ENCODE measurements around the gene ZNF821. TPM values are rescaled to one million over a fixed set of nuclear protein-coding genes. Genes with fewer than 3 reads are reported as not detected.

ZNF821 gene
- total RNA-seq, 1 donor from 2014 or later: 40.9 TPM

DNA sequence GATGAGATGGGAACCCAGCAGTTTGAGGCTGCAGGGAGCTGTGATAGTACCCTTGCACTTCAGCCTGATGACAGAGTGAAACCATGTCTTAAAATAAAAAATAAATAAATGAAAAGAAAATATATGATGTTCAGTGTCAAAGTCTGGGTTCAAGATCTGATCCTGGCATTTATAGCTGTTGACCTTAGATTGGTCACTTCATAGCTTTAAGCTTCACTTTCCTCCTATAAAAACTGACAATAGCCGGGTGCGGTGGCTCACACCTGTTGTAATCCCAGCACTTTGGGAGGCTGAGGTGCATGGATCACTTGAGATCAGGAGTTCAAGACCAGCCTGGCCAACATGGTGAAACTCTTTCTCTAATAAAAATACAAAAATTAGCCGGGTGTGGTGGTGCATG is 5.2 kb upstream of the ZNF821 start:
- TF ChIP-seq, protein P1, sequence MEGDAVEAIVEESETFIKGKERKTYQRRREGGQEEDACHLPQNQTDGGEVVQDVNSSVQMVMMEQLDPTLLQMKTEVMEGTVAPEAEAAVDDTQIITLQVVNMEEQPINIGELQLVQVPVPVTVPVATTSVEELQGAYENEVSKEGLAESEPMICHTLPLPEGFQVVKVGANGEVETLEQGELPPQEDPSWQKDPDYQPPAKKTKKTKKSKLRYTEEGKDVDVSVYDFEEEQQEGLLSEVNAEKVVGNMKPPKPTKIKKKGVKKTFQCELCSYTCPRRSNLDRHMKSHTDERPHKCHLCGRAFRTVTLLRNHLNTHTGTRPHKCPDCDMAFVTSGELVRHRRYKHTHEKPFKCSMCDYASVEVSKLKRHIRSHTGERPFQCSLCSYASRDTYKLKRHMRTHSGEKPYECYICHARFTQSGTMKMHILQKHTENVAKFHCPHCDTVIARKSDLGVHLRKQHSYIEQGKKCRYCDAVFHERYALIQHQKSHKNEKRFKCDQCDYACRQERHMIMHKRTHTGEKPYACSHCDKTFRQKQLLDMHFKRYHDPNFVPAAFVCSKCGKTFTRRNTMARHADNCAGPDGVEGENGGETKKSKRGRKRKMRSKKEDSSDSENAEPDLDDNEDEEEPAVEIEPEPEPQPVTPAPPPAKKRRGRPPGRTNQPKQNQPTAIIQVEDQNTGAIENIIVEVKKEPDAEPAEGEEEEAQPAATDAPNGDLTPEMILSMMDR (IDR thresholded peaks at IDR 0.05; ENCODE audit: partially characterized antibody, unreplicated experiment): no peak
- Mint-ChIP-seq H3K4me3 (ENCODE audit: unreplicated experiment) (no peak overlapping the region), H3K27me3 (ENCODE audit: unreplicated experiment) (peaks cover 5% of the 10 kb centered on the region)

DNA sequence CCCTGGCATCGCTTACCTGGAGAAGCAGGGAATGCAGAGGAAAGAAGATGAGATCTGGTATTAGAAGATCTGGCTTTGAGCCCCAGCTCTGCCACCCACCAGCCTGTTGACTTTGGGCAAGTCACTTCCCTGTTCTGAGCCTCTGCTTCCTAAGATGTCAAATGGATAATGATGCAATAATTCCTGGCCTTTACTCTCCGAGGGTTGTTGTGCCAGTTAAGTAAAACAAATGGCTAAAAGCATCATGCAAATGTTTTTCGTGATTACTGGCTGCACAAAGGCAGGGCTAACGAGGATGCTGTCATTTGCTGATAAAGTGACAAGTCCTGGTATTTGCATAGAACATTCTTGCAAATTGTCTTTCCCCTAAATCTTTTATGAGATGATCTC is 1.3 kb upstream of the ZNF821 start:
- Mint-ChIP-seq H3K27me3 (ENCODE audit: unreplicated experiment) (peaks cover 9% of the 10 kb centered on the region), H3K4me1 (ENCODE audit: low read depth, unreplicated experiment) (peaks cover 11% of the 10 kb centered on the region), H3K27ac (ENCODE audit: unreplicated experiment) (peak overlapping the region; percentile 82), H3K9me3 (ENCODE audit: unreplicated experiment) (peaks cover 5% of the 10 kb centered on the region), H3K4me3 (ENCODE audit: unreplicated experiment) (peak overlapping the region; percentile 83), H3K36me3 (ENCODE audit: unreplicated experiment) (no peaks in the 10 kb centered on the region)
- TF ChIP-seq, protein P1 (IDR thresholded peaks at IDR 0.05; ENCODE audit: partially characterized antibody, unreplicated experiment): no peak
- DNase-seq: no peak

More for the DNA sequence above, 5.2 kb upstream of the ZNF821 start:
- H3K27ac Mint-ChIP-seq (ENCODE audit: unreplicated experiment): no peak overlapping the region
- H3K9me3 Mint-ChIP-seq (ENCODE audit: unreplicated experiment): peaks cover 2% of the 10 kb centered on the region
- DNase-seq: no peak
- H3K36me3 Mint-ChIP-seq (ENCODE audit: unreplicated experiment): no peaks in the 10 kb centered on the region
- peaks cover 6% of the 10 kb centered on the region for H3K4me1 Mint-ChIP-seq (ENCODE audit: low read depth, unreplicated experiment)

DNA sequence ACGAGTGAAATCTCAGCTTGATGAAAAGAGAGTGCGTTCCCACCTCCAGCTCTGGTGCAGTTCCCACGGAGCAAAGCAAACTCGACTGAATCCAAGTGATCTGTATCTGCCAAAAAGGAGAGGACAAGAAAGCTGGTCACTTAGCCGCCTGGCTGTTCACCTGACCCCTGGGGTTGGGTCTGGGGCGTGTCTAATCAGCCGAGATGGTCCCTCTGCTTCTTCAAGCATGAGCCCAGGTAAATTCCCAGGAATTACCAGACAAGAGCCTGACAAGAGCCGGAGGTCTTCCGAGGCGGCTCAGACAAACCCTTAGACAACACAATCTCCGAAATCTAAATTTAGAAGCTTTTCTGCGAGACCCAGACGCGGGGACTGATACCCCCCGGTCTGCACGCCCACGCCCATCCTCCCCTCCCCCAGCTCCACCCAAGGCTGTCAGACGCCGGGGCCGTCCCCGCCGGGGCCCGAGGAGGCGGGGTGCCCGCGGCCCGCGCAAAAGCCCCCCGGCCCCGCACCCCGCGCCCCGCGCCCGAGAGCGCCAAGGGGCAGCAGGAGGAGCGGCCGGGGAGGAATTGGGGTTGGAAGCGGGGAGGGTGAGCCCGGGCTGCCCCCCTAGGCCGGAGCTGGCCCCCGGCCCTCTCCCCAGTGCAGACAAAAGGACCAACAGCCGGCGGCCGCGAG is 674 bp downstream of the ZNF821 start:
- H3K36me3 Mint-ChIP-seq (ENCODE audit: unreplicated experiment): peaks cover 7% of the 10 kb centered on the region
- H3K9me3 Mint-ChIP-seq (ENCODE audit: unreplicated experiment): peaks cover 8% of the 10 kb centered on the region
- H3K27me3 Mint-ChIP-seq (ENCODE audit: unreplicated experiment): peaks cover 9% of the 10 kb centered on the region
- peak; percentile 73 for DNase-seq
- H3K27ac Mint-ChIP-seq (ENCODE audit: unreplicated experiment): peak overlapping the region; percentile 92
- H3K4me1 Mint-ChIP-seq (ENCODE audit: low read depth, unreplicated experiment): peaks cover 13% of the 10 kb centered on the region
- TF ChIP-seq, protein P1 (IDR thresholded peaks at IDR 0.05; ENCODE audit: partially characterized antibody, unreplicated experiment): peak; percentile 42
- H3K4me3 Mint-ChIP-seq (ENCODE audit: unreplicated experiment): peak overlapping the region; percentile 96

DNA sequence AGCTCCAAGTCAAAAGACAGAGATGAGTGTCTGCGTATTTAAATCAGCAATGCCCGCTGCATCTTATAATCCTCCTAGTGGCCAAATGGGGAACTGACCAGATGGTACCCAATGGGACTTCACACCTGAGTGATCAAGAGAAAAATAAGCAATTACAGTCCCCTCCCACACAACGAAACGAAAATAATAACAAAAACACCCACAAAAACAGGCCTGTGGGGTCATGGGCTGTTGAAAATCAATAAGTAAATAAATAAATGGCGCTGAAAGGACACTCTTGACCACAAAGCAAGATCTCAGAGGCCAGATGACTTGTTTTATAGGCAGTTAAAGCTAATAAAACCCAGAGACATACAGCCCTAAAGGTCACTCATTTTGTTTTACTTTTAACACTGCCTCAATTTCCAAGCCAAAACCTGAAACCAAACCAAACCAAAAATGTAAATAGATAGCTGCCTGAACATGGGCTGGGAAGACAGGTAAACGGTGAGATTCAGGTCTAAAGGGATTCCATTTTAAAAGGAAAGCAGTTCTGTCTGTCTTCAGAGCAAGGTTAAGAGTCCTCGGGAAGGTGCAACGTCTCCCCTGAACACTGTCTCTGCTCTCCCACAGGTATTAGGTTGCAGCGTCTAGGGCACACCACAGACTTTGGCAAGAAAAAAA is 1.3 kb downstream of the ZNF821 start:
- peaks cover 13% of the 10 kb centered on the region for H3K4me1 Mint-ChIP-seq (ENCODE audit: low read depth, unreplicated experiment)
- H3K4me3 Mint-ChIP-seq (ENCODE audit: unreplicated experiment): peak overlapping the region; percentile 96
- TF ChIP-seq, protein P1 (IDR thresholded peaks at IDR 0.05; ENCODE audit: partially characterized antibody, unreplicated experiment): peak; percentile 91
- peaks cover 8% of the 10 kb centered on the region for H3K9me3 Mint-ChIP-seq (ENCODE audit: unreplicated experiment)
- H3K36me3 Mint-ChIP-seq (ENCODE audit: unreplicated experiment): peaks cover 7% of the 10 kb centered on the region
- peaks cover 9% of the 10 kb centered on the region for H3K27me3 Mint-ChIP-seq (ENCODE audit: unreplicated experiment)
- peak overlapping the region; percentile 92 for H3K27ac Mint-ChIP-seq (ENCODE audit: unreplicated experiment)
- peak; percentile 65 for DNase-seq

DNA sequence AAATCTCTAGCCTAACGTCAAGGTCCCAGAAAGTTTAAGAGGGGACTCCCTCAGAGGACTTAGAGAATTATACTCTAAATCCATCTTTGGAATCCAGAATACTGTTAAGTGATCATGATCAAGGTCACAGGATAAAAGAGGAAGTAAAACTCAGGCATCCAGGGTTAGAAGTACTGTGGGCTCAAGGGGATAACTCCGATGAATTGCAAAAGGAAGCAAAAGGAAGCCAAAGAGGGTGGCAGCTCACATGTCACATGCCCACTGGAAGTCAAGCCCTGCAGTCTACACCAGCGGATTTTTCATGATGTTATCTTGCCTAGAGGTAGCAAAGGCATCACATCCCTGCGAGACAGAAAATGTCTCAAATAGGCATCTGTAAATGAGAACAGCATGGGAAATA is 3.8 kb downstream of the ZNF821 start:
- DNase-seq: no peak
- Mint-ChIP-seq H3K27ac (ENCODE audit: unreplicated experiment) (no peak overlapping the region), H3K36me3 (ENCODE audit: unreplicated experiment) (peaks cover 7% of the 10 kb centered on the region), H3K4me1 (ENCODE audit: low read depth, unreplicated experiment) (peaks cover 9% of the 10 kb centered on the region), H3K9me3 (ENCODE audit: unreplicated experiment) (peaks cover 8% of the 10 kb centered on the region), H3K4me3 (ENCODE audit: unreplicated experiment) (no peak overlapping the region), H3K27me3 (ENCODE audit: unreplicated experiment) (peaks cover 8% of the 10 kb centered on the region)
- TF ChIP-seq, protein P1 (IDR thresholded peaks at IDR 0.05; ENCODE audit: partially characterized antibody, unreplicated experiment): no peak
